ENCODE data around the gene NEU4. TPM values are rescaled to one million over a fixed set of nuclear protein-coding genes. Genes with fewer than 3 reads are reported as not detected.

Gene NEU4
- total RNA-seq, 1 experiment from 2014 or later: not detected

DNA sequence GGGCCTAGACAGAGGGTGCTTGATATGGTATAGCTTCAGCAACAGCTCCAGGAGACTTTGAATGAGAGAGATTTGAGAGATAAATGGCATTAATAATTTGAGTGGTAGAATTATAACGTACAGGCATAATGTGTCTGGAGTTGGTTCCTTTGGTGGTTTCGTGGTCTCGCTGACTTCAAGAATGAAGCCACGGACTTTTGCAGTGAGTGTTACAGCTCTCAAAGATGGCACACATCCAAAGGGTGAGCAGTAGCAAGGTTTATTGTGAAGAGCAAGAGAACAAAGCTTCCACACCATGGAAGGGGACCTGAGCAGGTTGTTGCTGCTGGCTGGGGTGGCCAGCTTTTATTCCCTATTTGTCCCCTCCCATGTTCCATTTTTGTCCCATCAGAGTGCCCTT lies 26.6 kb downstream of the NEU4 start:
- Mint-ChIP-seq H3K36me3 (ENCODE audit: insufficient read depth, unreplicated experiment) (no peaks in the 10 kb centered on the region), H3K4me1 (ENCODE audit: insufficient read depth, unreplicated experiment) (no peaks in the 10 kb centered on the region), H3K27me3 (ENCODE audit: insufficient read depth, unreplicated experiment) (peaks cover 62% of the 10 kb centered on the region), H3K27ac (ENCODE audit: low read depth, unreplicated experiment) (no peak overlapping the region), H3K4me3 (ENCODE audit: unreplicated experiment) (no peak overlapping the region), H3K9me3 (ENCODE audit: unreplicated experiment) (peaks cover 5% of the 10 kb centered on the region)
- no TSS peak for BruUV-seq (replicated peaks)
- ChIA-PET CTCF (interaction anchor here (0.5 to 1.7 kb wide), 4 partner anchors 9 to 268 kb away, joined by 3 to 4 read pairs (median 3); no protein-coding TSS in a partner anchor), POLR2A (no interaction called here)
- TF ChIP-seq, protein P1, sequence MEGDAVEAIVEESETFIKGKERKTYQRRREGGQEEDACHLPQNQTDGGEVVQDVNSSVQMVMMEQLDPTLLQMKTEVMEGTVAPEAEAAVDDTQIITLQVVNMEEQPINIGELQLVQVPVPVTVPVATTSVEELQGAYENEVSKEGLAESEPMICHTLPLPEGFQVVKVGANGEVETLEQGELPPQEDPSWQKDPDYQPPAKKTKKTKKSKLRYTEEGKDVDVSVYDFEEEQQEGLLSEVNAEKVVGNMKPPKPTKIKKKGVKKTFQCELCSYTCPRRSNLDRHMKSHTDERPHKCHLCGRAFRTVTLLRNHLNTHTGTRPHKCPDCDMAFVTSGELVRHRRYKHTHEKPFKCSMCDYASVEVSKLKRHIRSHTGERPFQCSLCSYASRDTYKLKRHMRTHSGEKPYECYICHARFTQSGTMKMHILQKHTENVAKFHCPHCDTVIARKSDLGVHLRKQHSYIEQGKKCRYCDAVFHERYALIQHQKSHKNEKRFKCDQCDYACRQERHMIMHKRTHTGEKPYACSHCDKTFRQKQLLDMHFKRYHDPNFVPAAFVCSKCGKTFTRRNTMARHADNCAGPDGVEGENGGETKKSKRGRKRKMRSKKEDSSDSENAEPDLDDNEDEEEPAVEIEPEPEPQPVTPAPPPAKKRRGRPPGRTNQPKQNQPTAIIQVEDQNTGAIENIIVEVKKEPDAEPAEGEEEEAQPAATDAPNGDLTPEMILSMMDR (IDR thresholded peaks at IDR 0.05; ENCODE audit: unreplicated experiment): no peak
- DNase-seq (ENCODE audit: unreplicated experiment): no peak
- intact Hi-C loops (cut with micrococcal nuclease): no loop called here

DNA sequence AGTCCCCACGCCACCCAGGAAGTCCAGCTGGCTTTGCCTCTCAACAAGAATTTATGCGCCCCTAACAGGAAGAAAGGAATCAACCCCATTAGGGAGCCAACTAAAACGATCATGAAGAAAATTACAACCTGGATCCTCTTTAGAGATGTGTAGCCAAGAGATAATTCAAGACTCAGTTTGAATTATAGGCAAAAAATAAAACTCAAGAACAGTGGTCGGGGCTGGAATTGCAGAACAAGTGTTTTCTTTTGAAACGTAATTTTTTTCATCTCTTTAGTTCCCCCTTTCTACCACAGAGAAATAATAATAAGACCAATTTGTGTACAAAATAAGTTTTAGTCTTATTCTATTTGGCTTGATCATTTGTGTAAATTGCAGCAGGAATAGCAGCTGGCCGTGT lies 27.3 kb downstream of the NEU4 start:
- intact Hi-C loops (cut with micrococcal nuclease): no loop called here
- no TSS peak for BruUV-seq (replicated peaks)
- no peaks in the 10 kb centered on the region for H3K4me1 Mint-ChIP-seq (ENCODE audit: insufficient read depth, unreplicated experiment)
- TF ChIP-seq, protein P1 (IDR thresholded peaks at IDR 0.05; ENCODE audit: unreplicated experiment): no peak
- no peak overlapping the region for H3K4me3 Mint-ChIP-seq (ENCODE audit: unreplicated experiment)
- H3K27me3 Mint-ChIP-seq (ENCODE audit: insufficient read depth, unreplicated experiment): peaks cover 55% of the 10 kb centered on the region
- ChIA-PET CTCF (interaction anchor here (1.1 kb wide), 1 partner anchor 177 kb away, joined by 4 read pairs; no protein-coding TSS in a partner anchor), POLR2A (no interaction called here)
- H3K36me3 Mint-ChIP-seq (ENCODE audit: insufficient read depth, unreplicated experiment): no peaks in the 10 kb centered on the region
- no peak for DNase-seq (ENCODE audit: unreplicated experiment)
- H3K9me3 Mint-ChIP-seq (ENCODE audit: unreplicated experiment): peaks cover 3% of the 10 kb centered on the region
- H3K27ac Mint-ChIP-seq (ENCODE audit: low read depth, unreplicated experiment): no peak overlapping the region

DNA sequence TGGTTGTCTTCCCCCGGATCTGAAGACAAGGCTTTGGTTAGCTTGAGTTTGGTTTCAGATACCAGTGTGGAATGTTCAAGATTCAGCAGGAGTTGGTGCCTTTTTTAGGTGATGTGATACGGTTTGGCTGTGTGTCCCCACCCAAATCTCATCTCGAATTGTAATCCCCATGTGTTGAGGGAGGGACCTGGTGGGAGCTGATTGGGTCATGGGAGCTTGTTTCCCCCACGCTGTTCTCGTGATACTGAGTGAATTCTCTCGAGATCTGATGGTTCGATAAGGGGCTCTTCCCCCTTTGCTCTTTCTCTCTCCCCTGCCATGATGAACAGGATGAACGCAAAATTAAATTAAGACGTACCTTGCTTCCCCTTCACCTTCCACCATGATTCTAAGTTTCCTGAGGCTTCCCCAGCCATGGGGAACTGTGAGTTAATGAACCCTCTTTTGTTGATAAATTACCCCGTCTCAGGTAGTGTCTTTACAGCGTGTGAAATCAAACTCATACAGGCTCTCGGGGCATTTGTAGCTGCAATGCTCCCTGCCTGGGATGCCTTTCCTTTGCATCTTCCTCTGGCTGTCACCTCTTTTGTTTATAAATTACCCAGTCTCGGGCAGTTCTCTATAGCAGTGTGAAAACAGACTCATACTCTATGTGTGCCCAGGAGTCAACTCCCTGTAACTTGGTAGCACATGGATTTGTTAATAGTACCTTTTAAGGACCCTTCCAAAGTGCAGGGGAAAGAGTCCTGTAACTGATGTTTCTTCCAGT lies 28.4 kb downstream of the NEU4 start:
- no TSS peak for BruUV-seq (replicated peaks)
- ChIA-PET POLR2A (no interaction called here), CTCF (no interaction called here)
- Mint-ChIP-seq H3K4me3 (ENCODE audit: unreplicated experiment) (no peak overlapping the region), H3K9me3 (ENCODE audit: unreplicated experiment) (no peaks in the 10 kb centered on the region), H3K36me3 (ENCODE audit: insufficient read depth, unreplicated experiment) (no peaks in the 10 kb centered on the region), H3K27me3 (ENCODE audit: insufficient read depth, unreplicated experiment) (peaks cover 46% of the 10 kb centered on the region), H3K27ac (ENCODE audit: low read depth, unreplicated experiment) (no peak overlapping the region), H3K4me1 (ENCODE audit: insufficient read depth, unreplicated experiment) (no peaks in the 10 kb centered on the region)
- intact Hi-C loops (cut with micrococcal nuclease): no loop called here
- DNase-seq (ENCODE audit: unreplicated experiment): no peak
- TF ChIP-seq, protein P1 (IDR thresholded peaks at IDR 0.05; ENCODE audit: unreplicated experiment): no peak

DNA sequence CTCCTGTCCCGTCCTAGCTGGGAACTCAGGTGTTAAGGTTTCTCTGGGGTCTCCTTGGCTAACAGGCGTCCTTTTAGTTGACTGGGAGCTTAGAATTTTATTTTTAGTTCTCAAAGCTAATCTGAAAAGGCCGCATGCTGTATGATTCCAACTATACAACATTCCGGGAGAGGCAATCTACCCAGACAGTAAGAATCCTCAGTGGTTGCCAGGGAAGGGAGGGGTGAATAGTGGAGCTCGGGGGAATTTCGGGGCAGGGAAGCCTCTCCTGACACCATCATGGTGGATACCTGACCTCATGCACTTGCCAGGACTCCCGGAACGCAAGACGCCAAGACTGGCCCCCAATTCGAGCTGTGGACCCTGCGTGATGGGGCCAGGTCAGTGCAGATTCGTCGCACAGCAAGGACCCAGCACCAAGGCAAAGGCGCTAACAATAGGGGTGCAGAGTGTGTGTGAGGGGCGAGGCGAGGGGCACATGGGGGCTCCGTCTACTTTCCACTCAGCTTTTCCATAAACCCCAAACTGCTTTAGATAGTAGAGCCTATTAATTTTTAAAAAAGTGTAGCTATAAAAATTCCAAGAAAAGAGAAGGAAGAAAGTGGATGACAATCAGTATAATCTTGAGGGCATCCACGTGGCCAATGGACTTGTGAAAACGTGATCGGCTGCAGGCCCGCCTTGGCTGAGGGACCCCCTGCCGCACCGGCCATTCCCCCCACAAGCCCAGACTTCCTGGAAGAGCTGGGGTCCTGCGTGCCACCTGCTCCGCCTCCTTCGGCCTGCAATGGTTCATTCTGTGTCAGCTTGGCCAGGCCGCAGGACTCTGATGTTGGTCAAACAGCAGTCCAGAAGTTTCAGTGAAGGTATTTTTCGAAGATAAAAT lies 32.4 kb downstream of the NEU4 start:
- H3K27me3 Mint-ChIP-seq (ENCODE audit: insufficient read depth, unreplicated experiment): peaks cover 55% of the 10 kb centered on the region
- intact Hi-C loops (cut with micrococcal nuclease): no loop called here
- no peak for DNase-seq (ENCODE audit: unreplicated experiment)
- TF ChIP-seq, protein P1 (IDR thresholded peaks at IDR 0.05; ENCODE audit: unreplicated experiment): no peak
- H3K9me3 Mint-ChIP-seq (ENCODE audit: unreplicated experiment): no peaks in the 10 kb centered on the region
- H3K27ac Mint-ChIP-seq (ENCODE audit: low read depth, unreplicated experiment): no peak overlapping the region
- no TSS peak for BruUV-seq (replicated peaks)
- no peak overlapping the region for H3K4me3 Mint-ChIP-seq (ENCODE audit: unreplicated experiment)
- no peaks in the 10 kb centered on the region for H3K4me1 Mint-ChIP-seq (ENCODE audit: insufficient read depth, unreplicated experiment)
- ChIA-PET POLR2A (no interaction called here), CTCF (interaction anchor here (1.3 kb wide), 1 partner anchor 37 kb away, joined by 3 read pairs; no protein-coding TSS in a partner anchor)
- no peaks in the 10 kb centered on the region for H3K36me3 Mint-ChIP-seq (ENCODE audit: insufficient read depth, unreplicated experiment)
